ENCODE data around the gene TBCE. TPM values are rescaled to one million over a fixed set of nuclear protein-coding genes. Genes with fewer than 3 reads are reported as not detected.

Gene TBCE
- total RNA-seq, 1 experiment from 2014 or later: 41.6 TPM

DNA sequence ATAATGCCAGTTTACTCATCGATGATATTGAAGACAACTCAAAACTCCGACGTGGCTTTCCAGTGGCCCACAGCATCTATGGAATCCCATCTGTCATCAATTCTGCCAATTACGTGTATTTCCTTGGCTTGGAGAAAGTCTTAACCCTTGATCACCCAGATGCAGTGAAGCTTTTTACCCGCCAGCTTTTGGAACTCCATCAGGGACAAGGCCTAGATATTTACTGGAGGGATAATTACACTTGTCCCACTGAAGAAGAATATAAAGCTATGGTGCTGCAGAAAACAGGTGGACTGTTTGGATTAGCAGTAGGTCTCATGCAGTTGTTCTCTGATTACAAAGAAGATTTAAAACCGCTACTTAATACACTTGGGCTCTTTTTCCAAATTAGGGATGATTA lies 25.2 kb upstream of the TBCE start:
- no peak overlapping the region for H4K8ac ChIP-seq (replicated peaks; ENCODE audit: insufficient read length, low read depth, low read length)
- no peak overlapping the region for H3K14ac ChIP-seq (ENCODE audit: insufficient read depth, low read length)
- Mint-ChIP-seq H3K27ac (no peak overlapping the region; a peak in 1 of 7 replicates), H3K36me3 (ENCODE audit: insufficient read depth in 1 of 3, low read depth in 3 of 3) (peaks cover 12 to 43% (median 36%) of the 10 kb centered on the region in 3 experiments), H3K27me3 (ENCODE audit: low read depth) (no peaks in the 10 kb centered on the region), H3K4me3 (no peak overlapping the region), H3K4me1 (peaks cover 3 to 4% of the 10 kb centered on the region in 2 experiments; a peak in 2 of 4 replicates), H3K9me3 (no peaks in the 10 kb centered on the region; a peak in 1 of 5 replicates)
- no peak overlapping the region for H2BK120ac ChIP-seq (ENCODE audit: low read depth, low read length, poor library complexity, severe bottlenecking)
- no peak overlapping the region for H2AFZ ChIP-seq (ENCODE audit: low read length)
- H2BK20ac ChIP-seq (ENCODE audit: low read depth, low read length, poor library complexity, severe bottlenecking): no peak overlapping the region
- no peak overlapping the region for H3K27ac ChIP-seq (ENCODE audit: insufficient read length, low read depth, low read length)
- H3K18ac ChIP-seq (ENCODE audit: insufficient read length, low read depth, low read length): no peak overlapping the region
- DNase-seq: no peak
- H2AK5ac ChIP-seq (ENCODE audit: insufficient read length, low read length): no peak overlapping the region
- no peak overlapping the region for H3K4me2 ChIP-seq (ENCODE audit: insufficient read depth, insufficient read length, low read length)
- no peak overlapping the region for H3T11ph ChIP-seq (ENCODE audit: low read length)
- no CpG with 5 or more reads among the region's 6 CpGs for WGBS (ENCODE audit: extremely low coverage, insufficient read length, low lambda C conversion rate)
- H3K79me1 ChIP-seq (ENCODE audit: insufficient read depth, low read depth, low read length, poor library complexity, severe bottlenecking): no peaks in the 10 kb centered on the region
- H3K79me2 ChIP-seq (ENCODE audit: insufficient read depth, low read length): no peaks in the 10 kb centered on the region
- H4K91ac ChIP-seq (ENCODE audit: insufficient read length, low read depth, low read length): no peak overlapping the region
- no peak overlapping the region for H3K9ac ChIP-seq (ENCODE audit: extremely low read depth, insufficient read length, low read length)
- H4K20me1 ChIP-seq (ENCODE audit: control insufficient read depth, insufficient read depth, insufficient read length): no peaks in the 10 kb centered on the region
- TF ChIP-seq, protein P1, sequence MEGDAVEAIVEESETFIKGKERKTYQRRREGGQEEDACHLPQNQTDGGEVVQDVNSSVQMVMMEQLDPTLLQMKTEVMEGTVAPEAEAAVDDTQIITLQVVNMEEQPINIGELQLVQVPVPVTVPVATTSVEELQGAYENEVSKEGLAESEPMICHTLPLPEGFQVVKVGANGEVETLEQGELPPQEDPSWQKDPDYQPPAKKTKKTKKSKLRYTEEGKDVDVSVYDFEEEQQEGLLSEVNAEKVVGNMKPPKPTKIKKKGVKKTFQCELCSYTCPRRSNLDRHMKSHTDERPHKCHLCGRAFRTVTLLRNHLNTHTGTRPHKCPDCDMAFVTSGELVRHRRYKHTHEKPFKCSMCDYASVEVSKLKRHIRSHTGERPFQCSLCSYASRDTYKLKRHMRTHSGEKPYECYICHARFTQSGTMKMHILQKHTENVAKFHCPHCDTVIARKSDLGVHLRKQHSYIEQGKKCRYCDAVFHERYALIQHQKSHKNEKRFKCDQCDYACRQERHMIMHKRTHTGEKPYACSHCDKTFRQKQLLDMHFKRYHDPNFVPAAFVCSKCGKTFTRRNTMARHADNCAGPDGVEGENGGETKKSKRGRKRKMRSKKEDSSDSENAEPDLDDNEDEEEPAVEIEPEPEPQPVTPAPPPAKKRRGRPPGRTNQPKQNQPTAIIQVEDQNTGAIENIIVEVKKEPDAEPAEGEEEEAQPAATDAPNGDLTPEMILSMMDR (conservative IDR thresholded peaks at IDR 0.05): no peak
- H3K9me3 ChIP-seq (ENCODE audit: control insufficient read depth, low read depth, low read length): no peaks in the 10 kb centered on the region
- H2BK15ac ChIP-seq (ENCODE audit: low read depth, low read length): no peak overlapping the region
- H3K27me3 ChIP-seq (ENCODE audit: insufficient read depth, low read length): no peaks in the 10 kb centered on the region
- H3K56ac ChIP-seq (ENCODE audit: insufficient read length, low read depth, low read length): no peak overlapping the region
- no peaks in the 10 kb centered on the region for H3K4me1 ChIP-seq (ENCODE audit: insufficient read depth, low read length)
- no peaks in the 10 kb centered on the region for H3K23me2 ChIP-seq (ENCODE audit: insufficient read length, low read depth, low read length, poor library complexity, severe bottlenecking)
- no peak overlapping the region for H3K4ac ChIP-seq (ENCODE audit: low read depth, low read length)
- H2BK12ac ChIP-seq (ENCODE audit: insufficient read length, low read depth, low read length): no peak overlapping the region
- no peak overlapping the region for H4K5ac ChIP-seq (ENCODE audit: insufficient read length, low read depth, low read length)
- no peak overlapping the region for H2BK5ac ChIP-seq (ENCODE audit: insufficient read length, low read length)
- H3K23ac ChIP-seq (ENCODE audit: insufficient read length, low read depth, low read length): no peak overlapping the region
